ENCODE data around the gene PMEL. TPM values are rescaled to one million over a fixed set of nuclear protein-coding genes. Genes with fewer than 3 reads are reported as not detected.

The PMEL gene
- total and polyA plus RNA-seq, 9 of the 15 experiments (the other 6 are each of a cell fraction or from before 2014, with no cell fraction given) = 0.36 to 2.0 (median 0.98) TPM

GRCh38 chr12:55940065-55940732, 25.6 kb downstream of the PMEL start (continued):
- TF ChIP-seq ZNF318 (IDR thresholded peaks at IDR 0.05; ENCODE audit: borderline replicate concordance in 1 of 2, low read depth in 1 of 2) (no peak), PKNOX1 (IDR thresholded peaks at IDR 0.05) (peak; percentile 24; the same call in 1 of the 2 replicates), TAF15 (IDR thresholded peaks at IDR 0.05; ENCODE audit: low read depth, low read length) (no peak), JUND (IDR thresholded peaks at IDR 0.05; ENCODE audit: borderline replicate concordance, low read depth, low read length) (peak; percentile 58), JUND (tag; IDR thresholded peaks at IDR 0.05; ENCODE audit: borderline replicate concordance, low read depth, low read length) (peak; percentile 55; the same call in 2 of the 3 replicates), ZNF395 (CRISPR knock-in tag; IDR thresholded peaks at IDR 0.05) (no peak), TFE3 (CRISPR knock-in tag; IDR thresholded peaks at IDR 0.05) (no peak), NR3C1 (CRISPR knock-in tag; IDR thresholded peaks at IDR 0.05) (no peak), POLR2AphosphoS2 (IDR thresholded peaks at IDR 0.05; ENCODE audit: low read length) (no peak), ELF1 (tag; IDR thresholded peaks at IDR 0.05) (no peak), HDAC6 (IDR thresholded peaks at IDR 0.05; ENCODE audit: low read depth, low read length) (no peak), BCOR (IDR thresholded peaks at IDR 0.05) (peak; percentile 48; the same call in 1 of the 2 replicates), ZNF583 (CRISPR knock-in tag; IDR thresholded peaks at IDR 0.05) (no peak)
